Glomerular visceral epithelial cell (primary cell): ENCODE measurements around the gene SLC9A5.

ENCODE experiments used
- DNase-seq: peaks from one replicate; pipeline ENCODE4 v3.0.0-alpha.2; 2016; ENCODE audit errors: extremely low spot score

Gene SLC9A5

DNA sequence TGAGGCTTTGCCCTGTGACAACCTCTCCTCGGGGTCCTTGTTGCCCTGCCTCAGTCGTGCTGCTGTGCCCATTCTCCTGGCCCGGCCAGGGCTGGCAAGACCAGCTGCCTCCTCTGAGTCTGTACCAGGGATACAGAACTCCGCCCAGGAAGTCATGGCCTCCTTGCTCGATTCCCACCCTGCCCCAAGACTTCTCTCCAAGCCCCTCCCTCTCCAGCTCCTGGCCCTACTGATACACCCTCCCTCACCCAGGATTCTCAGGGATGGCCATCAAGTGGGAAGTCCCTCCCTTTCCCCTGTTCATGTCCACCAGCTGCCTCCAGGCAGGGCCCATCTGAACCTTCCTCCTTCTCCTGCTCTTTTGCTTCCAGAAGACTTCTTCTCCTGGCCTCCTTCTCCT is 33.1 kb upstream of the SLC9A5 start:
- no peak for DNase-seq

DNA sequence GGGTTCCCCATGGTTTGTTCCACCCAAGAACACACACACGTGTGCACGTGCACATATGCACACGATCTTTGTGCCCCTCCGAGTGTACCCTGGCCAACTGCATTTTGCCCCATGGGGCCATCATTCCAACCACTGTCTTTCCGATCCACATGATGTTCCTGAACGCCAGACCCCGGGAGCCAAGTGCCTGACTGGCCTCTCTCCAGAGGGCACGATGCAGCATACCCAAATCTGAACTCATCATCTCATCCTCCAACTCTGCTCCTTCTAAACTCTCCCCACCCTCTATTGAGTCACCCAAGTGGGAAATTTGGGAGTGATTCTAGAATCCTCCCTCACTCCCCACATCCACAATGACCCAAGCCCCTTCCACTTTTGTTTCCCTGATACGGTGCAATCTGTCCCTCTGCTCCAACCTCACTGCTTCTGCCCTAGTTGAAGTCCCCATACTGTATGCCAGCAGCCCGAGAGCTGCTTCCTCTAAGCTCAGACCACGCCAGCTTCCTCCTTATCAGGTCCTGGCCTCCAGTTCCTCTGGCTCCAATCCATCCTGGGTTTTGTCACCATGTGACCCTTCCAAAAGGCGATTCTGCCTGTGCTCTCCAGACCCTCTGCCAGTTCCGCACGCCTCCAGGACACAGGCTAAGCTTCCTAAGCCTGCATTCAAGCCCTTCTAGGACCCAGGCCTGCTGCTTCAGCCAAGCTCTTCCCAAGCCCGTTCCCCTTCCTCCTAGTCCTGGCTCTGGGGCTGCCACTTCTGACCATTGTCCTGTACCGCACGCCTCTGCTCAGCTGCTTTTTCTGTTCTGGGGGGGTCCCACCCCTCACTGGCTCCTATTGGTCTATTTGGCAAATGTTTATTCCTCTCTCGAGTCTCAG is 31.9 kb upstream of the SLC9A5 start:
- no peak for DNase-seq

DNA sequence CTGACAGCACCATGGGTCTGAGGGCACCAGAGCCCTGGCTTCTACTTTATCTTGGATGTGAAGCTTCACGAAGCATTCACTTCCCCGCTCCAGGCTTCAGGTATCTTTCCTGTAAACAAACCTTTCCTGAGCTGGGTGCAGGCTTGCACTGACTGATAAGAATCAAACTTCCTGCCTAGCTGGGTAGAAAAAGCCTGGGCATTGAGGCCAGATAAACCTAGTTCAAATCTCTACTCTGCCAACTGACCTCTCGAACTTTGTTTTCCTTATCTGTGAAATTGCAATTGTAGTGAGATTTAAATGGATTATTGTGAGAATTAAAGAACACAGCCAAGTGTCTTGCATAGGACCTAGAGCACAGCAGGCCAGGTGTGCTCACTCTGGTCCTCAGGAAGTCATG is 24.8 kb upstream of the SLC9A5 start:
- DNase-seq = no peak

DNA sequence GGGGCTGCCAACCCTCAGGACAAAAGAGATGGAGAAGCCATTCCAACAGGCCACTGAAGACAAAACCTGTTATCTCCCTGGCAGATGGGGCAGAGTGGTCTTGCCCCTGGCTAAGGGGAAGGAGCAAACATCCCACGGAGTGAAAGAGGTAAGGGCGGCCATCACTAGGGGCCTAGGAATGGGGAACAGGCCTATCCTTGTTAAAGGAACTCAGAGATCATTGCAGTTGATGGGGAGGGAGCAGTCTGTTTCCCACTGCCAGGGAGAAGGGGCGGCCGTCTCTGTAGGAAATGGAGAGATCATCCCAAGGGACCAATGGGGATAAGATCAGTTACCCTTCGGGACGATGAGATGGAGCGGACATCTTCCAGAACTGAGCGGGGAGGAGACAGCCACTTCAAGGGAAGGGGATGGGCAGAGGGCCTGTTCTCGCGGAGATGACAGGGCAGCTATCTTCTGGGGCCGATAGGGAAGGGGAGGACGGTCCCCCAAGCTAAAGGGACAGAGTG is 22.4 kb upstream of the SLC9A5 start:
- no peak for DNase-seq

DNA sequence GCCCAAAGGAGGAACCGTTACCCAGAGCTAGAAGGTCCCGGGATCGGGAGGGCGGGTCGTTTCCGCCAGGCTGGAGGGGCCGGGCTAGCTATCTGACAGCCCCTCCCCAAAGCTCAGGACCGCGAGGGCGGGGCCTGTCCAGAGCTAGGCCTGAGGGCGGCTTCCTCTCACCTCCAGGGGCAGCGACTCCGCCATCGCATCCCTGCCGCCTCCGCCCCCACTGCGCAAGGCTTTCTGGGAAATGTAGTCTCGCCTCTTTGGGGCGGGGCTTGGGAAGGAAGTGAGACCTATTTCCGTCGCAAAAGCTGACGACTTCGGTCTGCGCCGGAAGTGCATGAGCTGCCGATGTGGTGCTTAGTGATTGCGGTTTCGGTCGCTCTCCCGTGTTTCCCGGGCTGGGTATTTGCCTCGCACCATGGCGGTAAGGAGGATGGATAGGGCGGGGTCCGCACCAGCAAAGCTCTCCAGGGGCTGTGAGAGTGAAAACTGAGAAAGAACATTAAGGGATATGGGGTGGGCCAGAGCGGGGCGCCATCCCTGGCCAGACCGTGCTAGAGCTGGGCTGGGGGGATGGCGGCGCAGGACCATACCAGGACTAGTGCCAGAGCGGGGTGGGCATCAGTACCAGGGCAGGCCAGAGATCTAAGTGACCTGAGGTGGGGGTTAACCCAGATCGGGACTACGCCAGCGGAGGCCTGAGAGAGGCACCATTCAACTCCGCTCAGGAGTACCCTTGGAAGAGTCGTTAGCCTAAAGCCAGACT is 21.8 kb upstream of the SLC9A5 start, which contains the start of gene TMEM208:
Gene TMEM208, plus strand, starts transcription at position 327 of the 763 bp plus-strand sequence. Its CDS starts 89 bp downstream, at position 416.
- DNase-seq = peak; percentile 98

DNA sequence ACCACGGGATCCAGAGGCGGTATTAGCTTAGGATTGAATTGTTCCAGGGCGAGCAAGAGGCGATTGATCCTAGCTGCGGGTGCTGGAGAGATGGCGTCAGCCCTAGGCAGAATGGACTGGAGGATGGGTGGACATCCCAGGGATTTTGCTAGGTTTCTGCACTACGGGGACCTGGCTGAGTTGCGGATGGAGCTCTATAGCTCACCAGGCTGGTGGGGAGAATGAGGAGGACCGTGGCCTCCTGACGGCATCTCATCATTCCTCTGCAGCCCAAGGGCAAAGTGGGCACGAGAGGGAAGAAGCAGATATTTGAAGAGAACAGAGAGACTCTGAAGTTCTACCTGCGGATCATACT is 21.2 kb upstream of the SLC9A5 start:
- no peak for DNase-seq

DNA sequence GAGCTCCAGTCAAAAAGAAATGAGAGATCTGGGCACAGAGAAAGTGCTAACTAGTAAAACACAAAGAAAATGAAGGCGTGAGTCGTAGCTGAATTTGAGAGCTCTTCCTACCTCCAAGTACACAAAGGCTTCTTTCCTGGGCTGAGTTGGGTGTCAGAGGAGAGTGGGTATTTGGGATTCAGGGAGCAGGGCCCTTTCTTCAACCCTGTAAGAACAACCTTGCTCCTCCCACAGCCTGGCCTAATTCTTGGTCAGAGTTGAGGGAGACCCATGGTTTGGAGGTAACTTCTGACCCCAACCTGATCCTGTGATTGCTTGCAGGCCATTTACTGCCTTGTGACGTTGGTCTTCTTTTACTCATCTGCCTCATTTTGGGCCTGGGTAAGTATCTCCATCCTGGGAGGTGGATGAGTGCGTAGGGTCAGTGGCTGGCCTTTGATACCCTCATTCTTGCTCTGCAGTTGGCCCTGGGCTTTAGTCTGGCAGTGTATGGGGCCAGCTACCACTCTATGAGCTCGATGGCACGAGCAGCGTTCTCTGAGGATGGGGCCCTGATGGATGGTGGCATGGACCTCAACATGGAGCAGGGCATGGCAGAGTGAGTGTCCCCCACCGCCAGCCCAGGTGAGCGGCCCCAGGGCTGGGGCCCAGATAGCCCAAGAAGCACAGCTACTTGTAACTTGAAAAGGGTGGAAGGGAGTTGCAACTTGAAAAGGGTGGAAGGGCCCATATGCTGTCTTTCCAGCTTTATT is 20.6 kb upstream of the SLC9A5 start:
- no peak for DNase-seq

DNA sequence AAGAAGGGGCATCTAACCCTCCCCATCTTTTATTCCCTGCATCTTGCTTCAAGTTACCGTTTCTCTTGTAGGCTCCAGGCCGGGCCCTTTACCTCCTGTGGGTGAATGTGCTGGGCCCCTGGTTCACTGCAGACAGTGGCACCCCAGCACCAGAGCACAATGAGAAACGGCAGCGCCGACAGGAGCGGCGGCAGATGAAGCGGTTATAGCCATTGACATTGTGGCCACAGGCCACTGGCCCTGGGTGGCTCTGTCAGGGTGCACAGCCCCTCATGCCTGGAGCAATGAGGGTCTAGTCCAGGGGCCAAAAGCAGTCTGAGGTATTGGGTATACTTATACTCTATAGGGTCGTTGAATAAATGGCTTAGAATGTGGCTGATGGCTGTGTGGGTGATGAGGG is 19.9 kb upstream of the SLC9A5 start:
- DNase-seq = no peak

DNA sequence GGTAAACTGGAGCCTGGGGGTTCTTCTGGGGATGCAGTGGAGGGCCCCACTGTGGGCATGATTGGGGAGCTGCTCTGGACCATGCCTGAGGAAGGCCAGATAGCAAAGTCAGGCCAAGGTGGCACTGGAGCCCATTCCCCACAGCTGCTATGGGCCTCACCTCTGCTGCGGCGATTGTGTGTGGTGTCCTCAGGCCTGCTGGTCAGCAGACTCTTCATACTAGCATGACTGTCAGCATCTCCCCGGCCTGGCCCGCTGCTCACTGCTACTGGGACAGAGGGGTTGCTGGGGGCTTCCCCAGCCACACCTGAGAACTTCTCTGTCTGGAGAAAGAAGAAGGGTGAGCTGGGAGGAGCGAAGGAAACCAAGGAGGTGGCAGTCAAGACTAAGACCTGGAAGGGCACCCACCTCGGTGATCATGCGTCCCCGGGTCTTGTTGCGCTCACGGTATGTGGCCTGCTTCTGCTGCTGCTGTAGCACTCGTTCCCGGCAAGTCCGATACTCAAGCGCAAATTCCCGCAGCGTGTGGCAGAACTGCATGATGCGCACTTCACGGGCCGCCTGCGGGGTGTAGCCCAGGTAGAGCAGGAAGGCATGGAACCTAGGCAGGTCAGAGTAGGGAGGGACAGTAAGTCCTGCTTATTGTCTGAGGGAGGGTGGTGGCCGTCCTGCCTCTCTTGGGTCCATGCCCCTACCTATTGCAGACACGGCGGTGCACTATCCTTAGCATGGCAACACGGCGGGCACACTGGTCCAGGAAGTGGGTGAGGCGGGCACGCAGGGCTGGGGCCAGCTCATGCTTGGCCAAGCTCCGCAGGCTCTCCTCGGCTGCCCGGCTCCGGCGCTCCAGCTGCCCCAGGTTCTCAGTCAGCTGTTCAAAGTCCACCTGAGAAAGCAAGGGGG is 18.6 kb upstream of the SLC9A5 start:
- no peak for DNase-seq

DNA sequence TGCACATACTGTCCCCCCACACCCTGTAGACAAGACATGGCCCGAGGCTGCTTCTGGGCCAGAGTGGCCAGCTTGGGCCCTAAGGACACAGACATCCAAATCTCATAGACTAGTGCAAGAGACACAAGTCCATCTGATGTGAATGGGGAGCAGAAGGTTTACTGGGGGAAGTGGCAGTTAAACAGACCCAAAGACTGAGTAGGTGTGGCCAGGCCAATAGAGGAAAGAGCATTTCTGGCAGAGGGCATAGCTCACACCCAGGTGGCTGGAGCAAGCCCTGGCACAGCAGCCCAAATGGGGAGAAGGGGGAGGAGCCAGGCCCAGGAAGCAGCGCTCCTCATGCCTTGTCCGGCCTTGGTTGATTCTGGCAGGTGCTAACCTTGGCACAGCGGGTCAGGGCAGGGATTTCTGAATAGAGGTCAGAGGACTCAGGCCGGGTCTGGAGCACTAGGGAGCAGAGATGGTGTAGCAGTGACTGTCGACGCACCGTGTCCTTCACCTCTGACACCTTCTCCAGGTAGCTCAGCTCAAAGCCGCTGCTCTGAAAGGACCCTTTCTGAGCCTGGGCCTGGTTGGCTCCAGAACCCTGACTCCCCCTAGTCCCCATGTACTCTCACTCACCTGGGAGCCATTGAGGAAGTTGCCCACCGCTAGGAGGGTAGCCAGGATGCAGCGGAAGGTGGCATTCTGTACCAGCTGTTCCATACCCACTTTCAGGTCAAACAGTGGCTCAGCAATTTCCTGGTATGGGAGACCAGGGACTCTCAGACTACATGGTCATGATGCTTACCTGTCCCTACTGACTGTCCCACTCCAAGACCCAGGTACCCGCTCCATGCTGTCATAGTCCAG is 17.7 kb upstream of the SLC9A5 start:
- no peak for DNase-seq

DNA sequence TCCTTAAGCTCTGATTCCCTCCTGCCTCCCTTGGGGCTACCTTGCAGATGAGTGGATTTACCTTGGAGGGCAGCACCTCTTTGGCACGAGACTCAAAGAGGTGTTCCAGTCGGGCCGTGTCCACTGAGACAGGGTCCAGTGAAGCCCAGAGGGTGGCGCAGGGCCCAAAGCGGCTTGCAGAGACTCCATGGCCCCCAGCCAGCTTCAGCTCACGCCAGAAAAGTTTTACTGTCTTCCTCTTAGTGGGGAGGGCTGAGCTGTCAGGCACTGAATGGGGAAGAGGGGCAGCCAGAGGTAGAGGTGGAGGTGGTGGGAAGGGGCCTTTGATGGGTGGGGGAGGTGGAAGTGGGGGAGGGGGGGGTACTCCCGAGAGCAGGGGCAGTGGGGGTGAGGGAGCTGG is 15.2 kb upstream of the SLC9A5 start:
- no peak for DNase-seq

DNA sequence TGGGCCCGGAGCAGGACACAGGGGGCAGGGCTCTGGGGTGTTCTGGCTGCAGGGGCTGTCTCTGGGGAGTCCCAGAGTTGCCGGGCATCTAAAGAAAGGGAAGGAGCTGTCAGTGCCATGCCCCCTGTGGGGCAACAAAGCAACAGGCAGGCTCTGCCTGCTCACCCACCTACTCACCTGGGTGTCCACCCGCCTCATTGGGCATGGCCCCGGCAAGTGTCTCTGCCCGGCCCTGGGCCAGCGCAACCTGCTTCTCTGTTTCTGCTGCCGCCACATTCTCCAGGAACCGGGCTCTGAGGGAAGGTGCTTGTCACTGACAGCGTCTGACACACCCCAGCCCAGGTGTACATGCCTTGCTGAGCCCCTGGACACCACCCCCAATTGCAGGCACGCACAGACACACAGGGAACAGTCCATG is 14.6 kb upstream of the SLC9A5 start:
- DNase-seq = no peak

DNA sequence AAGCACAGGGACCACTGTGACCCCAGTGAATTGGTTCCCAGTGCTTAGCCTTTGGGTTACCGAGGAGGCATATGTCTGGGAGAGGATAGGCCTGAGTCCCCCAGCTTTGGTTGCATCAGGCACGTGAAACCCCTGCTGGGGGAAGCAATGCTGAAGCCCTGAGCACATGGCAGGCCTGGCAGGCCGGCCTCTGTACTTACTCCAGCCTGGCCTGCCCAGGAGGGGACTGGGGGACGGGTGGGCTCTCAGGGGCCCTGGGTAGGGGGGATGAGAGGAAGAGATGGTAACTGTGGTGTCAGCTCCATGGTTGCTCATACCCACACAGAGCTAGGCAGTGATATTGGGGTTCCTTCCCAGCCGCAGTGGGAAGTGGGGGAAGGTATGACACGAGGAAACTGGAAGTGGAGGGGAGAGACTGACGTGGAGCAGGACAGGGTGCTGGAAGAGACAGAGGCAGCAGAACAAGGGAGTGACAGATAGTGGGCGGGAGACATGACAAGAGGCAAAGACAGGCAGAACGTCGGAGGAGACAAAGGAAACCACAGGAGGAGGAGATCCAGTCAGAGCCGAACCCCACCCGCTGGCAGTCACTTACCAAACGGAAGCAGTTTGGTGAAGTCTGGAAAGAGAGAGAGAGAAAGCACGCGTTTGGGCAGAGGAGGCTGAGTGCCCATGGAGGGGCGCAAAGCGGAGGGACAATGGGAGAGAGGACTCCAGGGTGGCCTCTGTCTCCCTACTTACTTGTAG is 12.8 kb upstream of the SLC9A5 start:
- no peak for DNase-seq

DNA sequence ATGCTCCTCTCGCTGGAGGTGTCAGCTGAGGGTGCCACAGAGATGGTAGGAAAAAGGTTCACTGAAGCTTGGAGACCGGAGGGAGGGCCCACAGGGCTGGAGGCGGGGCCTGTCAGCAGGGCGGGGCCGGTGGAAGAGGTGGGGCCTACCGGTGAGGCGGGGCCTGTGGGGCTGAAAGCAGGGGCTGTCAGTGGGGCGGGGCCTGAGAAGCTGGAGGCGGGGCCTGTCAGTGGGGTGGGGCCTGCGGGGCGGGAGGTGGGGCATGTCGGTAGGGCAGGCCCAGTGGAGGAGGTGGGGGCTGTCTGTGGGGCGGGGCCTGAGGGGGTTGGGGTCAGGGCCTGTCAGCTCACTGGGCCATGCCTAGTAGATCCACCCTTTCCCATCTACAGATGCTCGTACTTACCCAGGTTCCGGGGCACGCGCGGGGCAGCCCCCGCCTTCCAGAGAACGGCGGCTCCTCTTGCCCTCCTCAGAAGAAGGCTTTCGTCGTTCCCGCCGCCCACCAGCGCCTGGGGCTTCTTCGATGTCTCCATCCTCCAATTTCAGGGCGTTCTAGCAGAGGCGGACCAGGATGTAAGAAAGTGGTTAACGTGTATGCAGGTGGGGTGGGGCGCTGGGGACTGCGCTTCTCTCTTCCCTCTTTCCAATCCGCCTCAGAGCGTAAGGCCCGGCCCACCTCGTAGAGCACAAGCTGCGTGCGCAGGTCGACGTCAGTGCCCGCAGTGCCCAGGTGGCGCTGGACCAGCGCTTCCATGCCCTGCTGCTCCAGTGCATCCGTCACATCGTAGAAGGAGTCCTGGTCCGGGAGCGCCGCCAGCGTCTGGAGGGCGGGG is 12.0 kb upstream of the SLC9A5 start:
- DNase-seq = peak; percentile 45

DNA sequence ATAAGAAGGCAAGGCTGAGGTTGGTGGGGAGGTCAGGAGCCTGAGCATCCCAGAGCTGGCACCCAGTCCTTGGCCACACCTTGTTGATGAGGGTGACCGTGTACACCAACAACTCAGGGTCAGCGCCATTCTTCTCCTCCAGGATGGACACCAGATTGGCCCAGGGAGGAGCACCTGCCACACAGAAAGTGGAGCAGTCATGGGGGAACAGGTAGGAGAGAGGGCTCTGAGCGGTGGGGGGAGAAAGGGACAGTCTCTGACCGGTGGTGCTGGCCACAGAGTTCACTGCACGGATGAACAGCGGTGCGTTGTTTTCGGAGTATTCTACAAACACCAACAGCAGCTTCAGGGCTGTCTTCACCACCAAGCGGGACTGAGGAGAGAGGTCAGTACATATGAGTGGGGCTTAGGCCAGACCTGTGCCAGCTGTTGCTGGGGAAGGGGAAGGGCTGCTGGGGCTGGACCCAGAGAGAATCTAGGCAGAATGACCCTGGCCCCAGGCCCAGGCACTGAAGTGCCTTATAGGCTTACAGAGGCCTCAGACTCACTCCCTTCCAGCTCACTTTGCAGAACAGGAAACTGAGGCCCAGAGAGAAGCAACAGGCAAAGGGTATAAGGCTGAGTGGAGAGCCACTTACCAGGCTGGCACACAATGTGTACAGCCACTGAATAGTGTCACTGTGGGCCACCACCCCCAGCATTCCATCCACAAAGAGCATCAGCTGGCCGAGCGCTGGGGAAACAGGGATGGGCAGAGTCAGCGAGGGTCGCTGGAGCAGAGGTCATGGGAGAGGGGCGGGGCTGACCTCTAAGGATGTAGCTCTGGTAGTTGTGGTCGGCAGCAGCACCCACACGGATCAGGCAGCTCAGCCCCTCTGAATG is 11.1 kb upstream of the SLC9A5 start:
- no peak for DNase-seq

DNA sequence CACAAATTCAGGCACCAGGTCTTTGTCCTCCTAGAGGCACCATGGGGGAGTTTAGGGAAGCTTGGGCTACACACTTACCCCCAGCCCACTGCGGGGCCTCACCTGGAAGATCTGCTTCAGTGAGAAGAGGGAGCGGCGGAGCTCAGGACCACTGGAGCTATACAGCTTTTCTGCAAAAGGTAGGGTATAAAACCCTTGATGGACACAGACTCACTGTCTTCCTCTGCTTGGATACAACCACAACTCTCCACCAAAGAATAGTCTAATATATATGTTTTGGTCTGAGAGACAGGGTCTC is 10.6 kb upstream of the SLC9A5 start:
- DNase-seq = no peak

DNA sequence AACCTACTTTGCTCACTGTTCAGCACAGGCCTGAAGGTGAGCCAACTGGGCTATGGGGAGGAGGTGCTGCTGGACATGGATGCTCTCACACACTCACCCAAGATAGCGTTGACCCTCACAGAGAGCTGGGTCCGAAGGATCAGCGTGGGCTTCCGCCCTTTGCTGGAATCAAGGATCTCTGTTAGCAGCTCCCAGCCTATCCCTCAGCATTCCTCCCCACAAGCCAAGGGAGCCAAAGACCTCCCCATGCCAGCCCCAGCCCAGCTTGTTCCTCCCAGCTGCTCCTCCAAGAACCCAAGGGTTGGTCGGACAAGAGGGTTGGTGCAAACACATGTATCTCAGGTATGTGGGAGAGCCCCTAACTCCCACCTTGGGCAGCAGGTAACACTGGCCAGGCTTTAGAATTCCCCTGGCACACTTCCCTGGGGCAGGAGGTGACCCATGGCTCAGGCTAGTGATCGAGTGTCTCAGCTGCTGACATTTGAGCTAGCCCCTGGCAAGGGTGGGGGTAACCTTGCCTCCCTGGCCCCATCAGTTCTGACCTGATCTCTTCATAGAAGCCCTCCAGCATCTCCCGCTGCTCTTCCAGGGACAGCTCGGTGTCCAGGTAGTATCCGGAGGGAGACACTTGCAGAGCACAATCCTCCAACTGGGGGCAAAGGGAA is 9.8 kb upstream of the SLC9A5 start:
- no peak for DNase-seq
